Measurements from ENCODE around the gene GLRX3.

GRCh38 chr10:130179640-130180039, 43.4 kb downstream of the GLRX3 start:
- TF ChIP-seq NFYB (CRISPR knock-in tag; conservative IDR thresholded peaks at IDR 0.05; ENCODE audit: low read depth) (no peak), CTCF (IDR thresholded peaks at IDR 0.05) (no peak), ZBTB43 (CRISPR knock-in tag; IDR thresholded peaks at IDR 0.05) (no peak), MLX (CRISPR knock-in tag; IDR thresholded peaks at IDR 0.05) (no peak), MAX (CRISPR knock-in tag; IDR thresholded peaks at IDR 0.05) (no peak), MXD4 (CRISPR knock-in tag; IDR thresholded peaks at IDR 0.05; ENCODE audit: borderline replicate concordance) (no peak), ZNF317 (CRISPR knock-in tag; IDR thresholded peaks at IDR 0.05; ENCODE audit: borderline replicate concordance, low read depth) (no peak), NR3C1 (CRISPR knock-in tag; conservative IDR thresholded peaks at IDR 0.05; ENCODE audit: low read depth) (no peak)
